Measurements from ENCODE around the gene PTGR1. TPM values are rescaled to one million over a fixed set of nuclear protein-coding genes. Genes with fewer than 3 reads are reported as not detected.

The PTGR1 gene
- total and polyA plus RNA-seq, 2 experiments from 2014 or later, result 19.1 to 24.7 TPM

GRCh38 chr9:111597852-111598732 lies 1.4 kb downstream of the PTGR1 start:
- no peak overlapping the region for H3K27ac Mint-ChIP-seq
- H3K4me3 ChIP-seq, result peak overlapping the region; percentile 82
- peaks cover 5% of the 10 kb centered on the region for H3K4me1 Mint-ChIP-seq
- H3K27me3 Mint-ChIP-seq (ENCODE audit: insufficient read depth, low read depth, poor library complexity), result peaks cover 25% of the 10 kb centered on the region
- TF ChIP-seq STAT1 (IDR thresholded peaks at IDR 0.05; ENCODE audit: unreplicated experiment), result no peak
- no peak for TF ChIP-seq ZNF462 (CRISPR knock-in tag; IDR thresholded peaks at IDR 0.05)
- TF ChIP-seq CREB1 (CRISPR knock-in tag; IDR thresholded peaks at IDR 0.05; ENCODE audit: low read depth), result no peak
- TF ChIP-seq, protein P1, sequence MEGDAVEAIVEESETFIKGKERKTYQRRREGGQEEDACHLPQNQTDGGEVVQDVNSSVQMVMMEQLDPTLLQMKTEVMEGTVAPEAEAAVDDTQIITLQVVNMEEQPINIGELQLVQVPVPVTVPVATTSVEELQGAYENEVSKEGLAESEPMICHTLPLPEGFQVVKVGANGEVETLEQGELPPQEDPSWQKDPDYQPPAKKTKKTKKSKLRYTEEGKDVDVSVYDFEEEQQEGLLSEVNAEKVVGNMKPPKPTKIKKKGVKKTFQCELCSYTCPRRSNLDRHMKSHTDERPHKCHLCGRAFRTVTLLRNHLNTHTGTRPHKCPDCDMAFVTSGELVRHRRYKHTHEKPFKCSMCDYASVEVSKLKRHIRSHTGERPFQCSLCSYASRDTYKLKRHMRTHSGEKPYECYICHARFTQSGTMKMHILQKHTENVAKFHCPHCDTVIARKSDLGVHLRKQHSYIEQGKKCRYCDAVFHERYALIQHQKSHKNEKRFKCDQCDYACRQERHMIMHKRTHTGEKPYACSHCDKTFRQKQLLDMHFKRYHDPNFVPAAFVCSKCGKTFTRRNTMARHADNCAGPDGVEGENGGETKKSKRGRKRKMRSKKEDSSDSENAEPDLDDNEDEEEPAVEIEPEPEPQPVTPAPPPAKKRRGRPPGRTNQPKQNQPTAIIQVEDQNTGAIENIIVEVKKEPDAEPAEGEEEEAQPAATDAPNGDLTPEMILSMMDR (conservative IDR thresholded peaks at IDR 0.05; ENCODE audit: low read depth in 2 of 2), result peak; percentile 78 to 80
- no peaks in the 10 kb centered on the region; the same call in 1 of the 2 replicates for H3K4me1 ChIP-seq (ENCODE audit: insufficient read depth)
- H4K20me1 ChIP-seq (replicated peaks; ENCODE audit: insufficient read depth), result no peaks in the 10 kb centered on the region
- no peaks in the 10 kb centered on the region for H3K79me2 ChIP-seq (replicated peaks; ENCODE audit: insufficient read depth)
- no peaks in the 10 kb centered on the region for H3K9me2 ChIP-seq (ENCODE audit: insufficient read depth)
- peaks cover 36% of the 10 kb centered on the region; the same call in 2 of the 3 replicates for H3K36me3 Mint-ChIP-seq (ENCODE audit: low read depth)
- no peaks in the 10 kb centered on the region; the same call in 2 of the 3 replicates for H3K9me3 Mint-ChIP-seq
- H3K4me3 Mint-ChIP-seq, result peak overlapping the region; percentile 90
- peaks cover 24% of the 10 kb centered on the region for H3K27me3 ChIP-seq (ENCODE audit: insufficient read depth)
- ATAC-seq (peak; percentile 43), DNase-seq (ENCODE audit: low spot score) (peak; percentile 91)
- H3F3A ChIP-seq (replicated peaks; ENCODE audit: low read depth), result no peaks in the 10 kb centered on the region
- H3K27ac ChIP-seq (ENCODE audit: low read depth), result no peak overlapping the region
- H3K36me3 ChIP-seq (ENCODE audit: insufficient read depth), result peaks cover 4% of the 10 kb centered on the region; the same call in 1 of the 2 replicates
- H2AFZ ChIP-seq, result peak overlapping the region; percentile 64
- H3K4me2 ChIP-seq, result peak overlapping the region; percentile 76

Measured in GM23338 (cell line).